Retinal pigment epithelial cell (primary cell): ENCODE data around the gene TPCN2.

Experiments used
- DNase-seq: peaks from one replicate; pipeline ENCODE4 v3.0.0-alpha.2; 2010; ENCODE audit warnings: low read depth
- H3K4me3 ChIP-seq: 2 replicates; pipeline ENCODE4 v1.5.1; 2011; ENCODE audit warnings: mild to moderate bottlenecking, low read length, control low read depth, moderate library complexity
- TF ChIP-seq, protein P1 (sequence below): conservative IDR thresholded peaks from 2 replicates; pipeline ENCODE4 v1.5.1; 2011; ENCODE audit warnings: low read depth, low read length, control low read depth, inconsistent platforms

TPCN2 gene

DNA sequence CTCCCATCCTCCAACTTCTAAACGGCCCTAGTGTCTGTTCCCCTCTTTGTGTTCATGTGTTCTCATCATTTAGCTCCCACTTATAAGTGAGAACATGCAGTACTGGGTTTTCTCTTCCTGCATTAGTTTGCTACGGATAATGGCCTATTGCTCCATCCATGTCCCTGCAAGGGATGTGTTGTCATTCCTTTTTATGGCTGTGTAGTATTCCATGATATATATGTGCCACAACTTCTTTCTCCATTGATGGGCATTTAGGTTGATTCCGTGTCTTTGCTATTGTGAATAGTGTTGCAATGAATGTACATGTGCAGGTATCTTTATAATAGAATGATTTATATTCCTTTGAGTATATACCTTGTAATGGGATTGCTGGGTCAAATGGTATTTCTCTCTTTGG is 101.4 kb downstream of the TPCN2 start:
- DNase-seq, result no peak
- no peak overlapping the region for H3K4me3 ChIP-seq
- TF ChIP-seq, protein P1, sequence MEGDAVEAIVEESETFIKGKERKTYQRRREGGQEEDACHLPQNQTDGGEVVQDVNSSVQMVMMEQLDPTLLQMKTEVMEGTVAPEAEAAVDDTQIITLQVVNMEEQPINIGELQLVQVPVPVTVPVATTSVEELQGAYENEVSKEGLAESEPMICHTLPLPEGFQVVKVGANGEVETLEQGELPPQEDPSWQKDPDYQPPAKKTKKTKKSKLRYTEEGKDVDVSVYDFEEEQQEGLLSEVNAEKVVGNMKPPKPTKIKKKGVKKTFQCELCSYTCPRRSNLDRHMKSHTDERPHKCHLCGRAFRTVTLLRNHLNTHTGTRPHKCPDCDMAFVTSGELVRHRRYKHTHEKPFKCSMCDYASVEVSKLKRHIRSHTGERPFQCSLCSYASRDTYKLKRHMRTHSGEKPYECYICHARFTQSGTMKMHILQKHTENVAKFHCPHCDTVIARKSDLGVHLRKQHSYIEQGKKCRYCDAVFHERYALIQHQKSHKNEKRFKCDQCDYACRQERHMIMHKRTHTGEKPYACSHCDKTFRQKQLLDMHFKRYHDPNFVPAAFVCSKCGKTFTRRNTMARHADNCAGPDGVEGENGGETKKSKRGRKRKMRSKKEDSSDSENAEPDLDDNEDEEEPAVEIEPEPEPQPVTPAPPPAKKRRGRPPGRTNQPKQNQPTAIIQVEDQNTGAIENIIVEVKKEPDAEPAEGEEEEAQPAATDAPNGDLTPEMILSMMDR, result no peak

- DNase-seq, result no peak
- TF ChIP-seq, protein P1, result no peak
- no peak overlapping the region for H3K4me3 ChIP-seq
These were observed 103.1 kb downstream of the TPCN2 start for GRCh38 chr11:69151836-69152235.

GRCh38 chr11:69152733-69153421 is 104.1 kb downstream of the TPCN2 start:
- TF ChIP-seq, protein P1, result no peak
- no peak for DNase-seq
- no peak overlapping the region for H3K4me3 ChIP-seq

- no peak overlapping the region for H3K4me3 ChIP-seq
- no peak for DNase-seq
- TF ChIP-seq, protein P1, result no peak
These were observed 104.9 kb downstream of the TPCN2 start for GRCh38 chr11:69153661-69154060.

GRCh38 chr11:69154211-69154913 is 105.6 kb downstream of the TPCN2 start:
- DNase-seq, result no peak
- TF ChIP-seq, protein P1, result no peak
- H3K4me3 ChIP-seq, result no peak overlapping the region

GRCh38 chr11:69154938-69155301 is 106.2 kb downstream of the TPCN2 start:
- TF ChIP-seq, protein P1, result no peak
- no peak overlapping the region for H3K4me3 ChIP-seq
- DNase-seq, result no peak
